Esophagus muscularis mucosa (tissue), 3 donors: ENCODE measurements around the gene CD63.

Experiments used
- POLR2A ChIP-seq: fragments of 450-650 bp; IDR thresholded peaks from one replicate; pipeline ENCODE4 v1.6.1; 2017; ENCODE audit warnings: antibody characterized with exemption, moderate library complexity, mild to moderate bottlenecking, low read depth
- POLR2AphosphoS5 ChIP-seq, 2 donors: sonication (generic); formaldehyde crosslinking; IDR thresholded peaks; one replicate each; pipeline ENCODE4 v1.6.1; 2017; ENCODE audit warnings: antibody characterized with exemption in 2 of 2
- TF ChIP-seq, protein P1 (sequence below), 3 experiments: fragments of 200-600 bp in 2 of 3; fragments of 450-650 bp in 1 of 3; sonication (generic) in 2 of 3; IDR thresholded peaks; one replicate each; pipeline ENCODE4 v1.5.1; 2017 to 2019; ENCODE audit warnings: antibody characterized with exemption in 3 of 3, mild to moderate bottlenecking in 2 of 3, moderate library complexity in 1 of 3

- TF ChIP-seq, protein P1, sequence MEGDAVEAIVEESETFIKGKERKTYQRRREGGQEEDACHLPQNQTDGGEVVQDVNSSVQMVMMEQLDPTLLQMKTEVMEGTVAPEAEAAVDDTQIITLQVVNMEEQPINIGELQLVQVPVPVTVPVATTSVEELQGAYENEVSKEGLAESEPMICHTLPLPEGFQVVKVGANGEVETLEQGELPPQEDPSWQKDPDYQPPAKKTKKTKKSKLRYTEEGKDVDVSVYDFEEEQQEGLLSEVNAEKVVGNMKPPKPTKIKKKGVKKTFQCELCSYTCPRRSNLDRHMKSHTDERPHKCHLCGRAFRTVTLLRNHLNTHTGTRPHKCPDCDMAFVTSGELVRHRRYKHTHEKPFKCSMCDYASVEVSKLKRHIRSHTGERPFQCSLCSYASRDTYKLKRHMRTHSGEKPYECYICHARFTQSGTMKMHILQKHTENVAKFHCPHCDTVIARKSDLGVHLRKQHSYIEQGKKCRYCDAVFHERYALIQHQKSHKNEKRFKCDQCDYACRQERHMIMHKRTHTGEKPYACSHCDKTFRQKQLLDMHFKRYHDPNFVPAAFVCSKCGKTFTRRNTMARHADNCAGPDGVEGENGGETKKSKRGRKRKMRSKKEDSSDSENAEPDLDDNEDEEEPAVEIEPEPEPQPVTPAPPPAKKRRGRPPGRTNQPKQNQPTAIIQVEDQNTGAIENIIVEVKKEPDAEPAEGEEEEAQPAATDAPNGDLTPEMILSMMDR (IDR thresholded peaks at IDR 0.05): no peak
- TF ChIP-seq POLR2AphosphoS5 (IDR thresholded peaks at IDR 0.05): no peak
- no peak for TF ChIP-seq POLR2A
Observed at GRCh38 chr12:55692631-55693322, 36.0 kb downstream of the CD63 start.
